Breast epithelium (tissue), 3 donors: ENCODE data around the gene RPL28.

ENCODE experiments used
- CTCF ChIP-seq, 3 donors: fragments of 450-650 bp; IDR thresholded peaks; one replicate each; pipeline ENCODE4 v1.5.1; 2016 to 2017; ENCODE audit warnings: antibody characterized with exemption in 3 of 3, mild to moderate bottlenecking in 3 of 3, moderate library complexity in 3 of 3
- POLR2A ChIP-seq: fragments of 450-650 bp; IDR thresholded peaks from one replicate; pipeline ENCODE4 v1.6.1; 2016; ENCODE audit warnings: antibody characterized with exemption, mild to moderate bottlenecking, moderate library complexity

- TF ChIP-seq POLR2A: no peak
- no peak for TF ChIP-seq CTCF (IDR thresholded peaks at IDR 0.05)
These were observed 12.6 kb downstream of the RPL28 start for GRCh38 chr19:55398200-55398925.
